Measurements from ENCODE around the gene PIH1D1.

PIH1D1 gene

DNA sequence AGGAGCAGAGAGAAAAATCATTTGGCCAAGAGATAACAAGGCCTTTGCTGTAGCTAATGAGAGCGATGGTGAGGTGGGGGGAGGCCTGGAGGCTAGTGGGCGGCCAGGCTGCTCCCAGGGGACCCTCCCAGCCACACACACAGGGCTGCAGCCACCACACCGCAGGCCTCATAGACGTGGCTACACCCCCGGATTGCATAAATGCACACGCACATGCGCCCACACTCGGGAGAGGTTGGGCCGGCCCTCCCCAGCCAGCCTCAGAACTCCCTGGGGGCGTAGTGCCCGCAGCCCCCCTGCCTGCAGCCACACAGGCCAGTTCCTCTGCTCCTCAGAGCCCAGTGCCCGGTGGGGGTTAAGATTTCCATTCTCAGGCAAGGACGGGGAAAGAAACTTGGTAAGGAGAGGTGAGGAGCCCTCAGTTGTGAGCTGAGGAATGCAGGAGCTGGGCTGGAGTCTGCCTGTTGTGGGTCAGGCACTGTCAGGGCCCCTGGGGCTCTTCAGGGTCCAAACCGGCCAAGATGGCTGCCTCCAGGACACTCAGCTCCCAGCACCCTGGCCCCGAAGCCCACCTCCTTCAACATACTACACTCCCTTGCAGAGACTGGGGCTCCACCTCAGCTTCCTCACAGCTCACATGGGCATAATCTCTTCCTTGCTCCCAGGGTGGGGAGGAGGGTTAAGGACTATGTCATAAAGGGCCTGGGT is 36.4 kb downstream of the PIH1D1 start:
- no peak for DNase-seq

DNA sequence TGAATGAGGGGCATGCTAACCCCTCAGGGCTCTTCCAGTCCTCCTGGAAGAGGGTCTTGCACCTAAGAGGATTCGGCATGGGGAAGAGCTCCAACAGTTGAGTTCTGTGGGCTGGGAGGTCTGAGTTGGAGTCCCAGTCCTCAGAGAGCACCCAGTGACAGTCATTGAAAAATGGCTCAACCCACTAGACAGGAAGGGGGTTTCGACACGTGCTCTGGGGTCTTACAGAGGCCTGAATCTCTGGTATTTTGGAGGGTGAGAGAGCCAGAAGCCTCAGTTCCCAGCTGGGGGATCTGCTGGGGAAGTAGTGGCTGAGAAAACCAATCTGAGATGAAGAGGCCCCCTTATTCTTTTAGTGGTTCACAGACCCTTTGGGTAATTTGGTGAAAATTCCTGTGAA is 37.4 kb downstream of the PIH1D1 start:
- DNase-seq = no peak

DNA sequence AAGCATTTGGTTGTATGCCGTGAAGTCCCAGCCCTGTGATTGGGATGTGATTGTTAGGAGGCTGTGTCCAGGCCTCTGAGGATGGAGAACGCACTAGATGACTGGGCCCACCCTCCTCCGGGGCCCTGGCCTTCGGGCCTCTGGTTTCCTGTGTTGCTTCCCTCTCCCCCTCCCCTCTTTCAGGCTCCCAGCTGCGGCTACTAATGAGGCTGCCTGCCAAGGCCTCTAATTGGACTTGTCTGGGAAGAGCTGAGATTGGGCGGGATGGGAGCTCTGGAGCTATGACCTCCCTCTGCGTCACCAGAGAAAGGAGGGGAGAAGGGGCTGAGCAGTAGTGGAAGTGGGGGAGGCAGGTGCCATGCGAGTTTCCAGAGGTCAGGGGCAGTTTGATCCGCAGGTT is 38.3 kb downstream of the PIH1D1 start:
- no peak for DNase-seq

DNA sequence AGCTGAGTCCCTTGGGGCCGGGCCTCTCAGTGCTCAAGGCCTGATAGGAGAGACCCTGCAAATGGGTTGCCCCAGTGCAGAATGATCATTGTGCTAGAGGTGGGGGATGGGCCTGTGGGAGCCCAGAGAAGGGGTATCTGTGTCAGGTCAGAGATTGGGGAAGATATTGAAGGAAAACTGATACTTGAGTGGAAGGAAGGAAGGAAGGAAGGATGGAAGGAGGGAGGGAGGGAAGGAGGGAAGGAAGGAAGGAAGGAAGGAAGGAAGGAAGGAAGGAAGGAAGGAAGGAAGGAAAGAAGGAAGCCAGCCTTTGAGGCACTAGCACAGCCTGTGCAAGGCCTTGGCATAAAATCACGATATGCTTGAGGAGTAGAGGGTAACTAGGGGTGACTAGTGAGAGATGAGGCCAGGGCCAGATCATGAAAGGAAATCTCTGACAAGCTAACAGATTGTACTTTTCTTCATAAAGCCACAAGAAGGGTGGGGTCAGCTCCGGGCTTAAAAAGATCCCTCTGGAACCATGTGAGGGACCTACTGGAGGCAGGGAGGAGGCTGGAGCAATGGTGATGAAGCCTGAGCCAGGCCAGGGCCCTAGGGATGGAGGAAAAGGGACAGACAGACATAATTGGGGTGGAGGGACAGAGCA is 39.8 kb downstream of the PIH1D1 start:
- no peak for DNase-seq

DNA sequence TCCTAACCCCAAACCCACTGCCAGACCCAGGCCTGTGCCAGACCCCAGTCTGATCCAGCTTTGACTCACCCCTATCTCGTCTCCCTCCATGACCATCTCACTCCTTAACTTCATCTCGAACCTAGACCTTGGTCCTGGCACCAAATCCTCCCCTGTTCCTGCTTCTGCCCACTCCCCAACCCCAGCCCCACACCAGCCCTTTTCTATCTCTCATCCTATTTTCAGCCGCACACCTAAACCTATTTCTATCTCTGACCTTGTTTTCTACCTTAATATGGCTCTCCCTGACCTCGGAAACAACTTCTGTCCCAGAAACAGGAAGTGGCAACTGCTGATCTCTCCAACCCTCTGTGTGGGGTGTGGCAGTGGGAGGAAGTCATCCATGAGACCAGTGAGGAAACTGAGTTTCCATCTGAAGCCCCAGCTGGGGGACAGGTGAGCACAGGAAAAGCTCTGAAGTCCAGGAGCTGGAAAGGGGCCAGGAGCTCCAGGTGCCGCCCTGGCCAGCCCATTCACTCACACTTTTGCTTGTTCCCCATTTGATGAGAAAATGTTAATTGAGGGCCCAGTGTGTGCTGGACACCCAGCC is 42.1 kb downstream of the PIH1D1 start:
- DNase-seq = peak; percentile 56 to 68

DNA sequence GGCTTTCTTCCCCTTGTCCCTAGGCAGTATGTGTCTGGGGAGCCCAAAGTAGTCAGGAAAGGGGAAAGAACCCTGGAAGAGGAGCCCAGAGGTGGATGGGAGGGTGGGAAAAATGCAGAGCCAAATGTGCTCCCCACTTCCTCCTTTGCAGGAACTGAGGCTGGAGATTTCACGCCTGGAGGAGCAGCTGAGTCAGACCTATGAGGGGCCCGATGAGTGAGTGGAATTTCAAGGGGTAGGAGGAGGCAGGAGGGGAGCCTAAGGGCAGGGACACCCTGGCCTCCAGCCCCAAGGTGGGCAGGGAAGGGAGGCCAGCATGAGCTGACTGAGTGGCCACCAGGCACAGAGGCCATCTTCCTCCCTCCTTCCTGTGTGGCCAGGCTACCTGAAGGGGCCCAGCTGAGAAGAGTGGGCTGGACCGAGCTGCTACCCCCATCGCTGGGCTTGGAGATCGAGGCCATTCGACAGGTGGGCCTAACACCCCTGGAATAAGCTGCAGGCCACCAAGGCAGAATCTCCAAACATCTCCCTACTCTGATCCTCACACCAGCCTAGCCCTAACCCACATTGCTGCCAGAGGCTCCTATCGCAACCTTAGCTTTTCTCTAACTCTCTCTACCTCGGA is 42.7 kb downstream of the PIH1D1 start:
- DNase-seq = no peak

DNA sequence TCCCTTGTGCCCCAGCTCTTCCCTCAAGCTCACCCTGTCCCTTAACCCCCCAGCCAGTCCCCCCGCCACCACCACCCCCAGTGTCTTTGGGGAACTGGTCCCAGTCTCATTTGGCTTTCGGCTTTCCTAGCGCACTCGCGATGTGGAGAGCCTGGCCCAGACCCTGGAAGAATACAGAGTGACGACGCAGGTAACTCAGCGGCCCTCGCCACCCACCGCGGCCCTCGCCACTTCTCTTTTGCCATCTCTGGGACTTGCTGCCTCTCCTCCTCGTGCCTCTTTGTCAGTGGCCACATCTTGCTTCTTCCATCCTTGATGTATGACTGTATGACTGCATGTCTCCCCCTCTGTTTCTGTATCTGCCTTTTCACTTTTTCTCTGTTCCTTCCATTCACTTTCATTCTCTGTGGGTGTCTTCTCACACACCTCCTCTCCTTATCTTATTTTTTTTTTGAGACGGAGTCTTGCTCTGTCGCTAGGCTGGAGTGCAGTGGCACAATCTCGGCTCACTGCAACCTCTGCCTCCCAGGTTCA is 44.1 kb downstream of the PIH1D1 start:
- DNase-seq = no peak

DNA sequence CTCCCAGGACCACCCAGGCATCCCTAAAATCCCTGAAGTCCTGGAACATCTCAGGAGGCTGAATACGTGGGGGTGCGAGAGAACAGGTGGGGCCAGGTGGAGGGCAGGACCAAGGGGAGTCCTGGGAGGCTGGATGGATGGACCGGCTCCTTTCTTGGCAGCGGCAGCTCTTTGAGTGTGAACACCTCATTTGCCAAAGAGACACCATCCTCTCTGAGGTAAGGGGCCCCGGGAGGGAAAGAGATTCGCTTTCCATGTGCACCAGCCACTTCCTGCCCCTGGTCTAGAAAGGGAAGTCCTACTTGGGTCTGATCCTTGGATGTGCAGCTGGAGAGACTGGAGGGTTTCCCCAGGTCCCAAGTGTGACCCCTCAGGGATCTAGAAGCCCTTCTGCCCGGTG is 44.5 kb downstream of the PIH1D1 start:
- DNase-seq = no peak

DNA sequence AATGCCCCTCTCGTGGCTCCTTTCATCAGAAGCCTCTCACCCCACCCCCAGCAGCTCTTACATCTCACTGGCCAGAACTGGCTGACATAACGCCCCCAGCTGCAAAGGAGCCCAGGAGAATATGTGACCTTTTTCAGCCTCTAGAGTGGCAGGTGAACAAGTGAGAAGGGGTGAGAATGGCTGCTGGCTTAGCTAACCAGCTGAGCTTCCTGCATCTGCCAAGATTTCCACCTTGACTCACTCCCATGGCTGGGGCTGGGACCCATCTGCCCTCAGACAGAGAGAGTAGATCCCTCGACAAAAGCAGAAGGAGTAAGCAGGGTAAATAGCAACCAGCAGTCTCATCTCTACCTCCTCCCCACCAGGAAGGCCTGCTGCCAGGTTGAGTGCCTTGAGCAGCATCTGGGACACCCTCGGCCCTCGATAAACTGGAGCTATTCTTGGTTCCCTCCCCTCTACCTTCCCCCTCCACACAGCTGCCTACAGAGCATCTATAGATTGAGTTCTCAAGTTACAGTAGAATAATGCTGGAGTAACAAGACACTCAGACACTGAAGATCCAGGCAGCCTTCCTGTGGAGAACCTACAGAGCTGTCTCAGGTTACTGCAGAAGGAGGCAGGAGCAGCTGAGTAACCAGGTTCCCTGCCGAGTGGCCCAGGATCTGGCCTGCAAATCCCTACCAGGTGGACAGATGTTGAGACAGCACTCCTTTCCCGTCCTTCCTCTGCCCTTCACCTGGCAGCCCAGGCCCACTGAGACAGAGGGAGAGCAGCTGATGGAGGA is 48.0 kb downstream of the PIH1D1 start:
- DNase-seq = no peak

DNA sequence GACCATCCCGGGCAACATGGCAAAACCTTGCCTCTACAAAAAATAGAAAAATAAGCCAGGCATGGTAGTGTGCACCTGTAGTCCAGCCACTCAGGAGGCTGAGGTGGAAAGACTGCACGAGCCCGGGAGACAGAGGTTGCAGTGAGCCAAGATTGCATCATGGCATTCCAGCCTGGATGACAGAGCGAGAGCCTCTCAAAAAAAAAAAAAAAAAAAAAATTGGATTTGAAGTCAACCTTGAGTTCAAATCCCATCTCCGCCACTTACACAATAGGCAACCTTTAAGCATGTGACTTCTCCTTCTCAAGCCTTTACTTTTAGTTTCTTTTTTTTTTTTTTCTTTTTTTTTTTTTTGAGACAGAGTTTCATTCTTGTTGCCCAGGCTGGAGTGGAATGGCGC is 51.6 kb downstream of the PIH1D1 start:
- DNase-seq = no peak

DNA sequence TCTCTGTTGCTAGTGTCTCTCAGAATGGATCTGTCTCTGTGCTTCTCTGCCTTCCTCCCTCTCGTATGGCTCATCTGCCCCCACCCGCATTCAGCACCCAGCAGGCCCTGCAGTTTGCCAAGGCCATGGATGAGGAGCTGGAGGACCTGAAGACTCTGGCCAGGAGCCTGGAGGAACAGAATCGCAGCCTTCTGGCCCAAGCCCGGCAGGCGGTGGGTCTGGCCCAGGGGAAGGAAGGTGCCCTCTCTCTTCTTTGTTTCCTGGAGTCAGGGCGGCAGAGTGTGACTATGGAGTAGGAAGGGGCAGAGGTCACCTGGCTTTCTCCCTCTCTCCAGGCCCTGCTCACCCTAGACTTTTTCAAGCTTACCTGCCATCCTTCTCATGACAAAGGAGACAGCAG is 52.7 kb downstream of the PIH1D1 start:
- no peak for DNase-seq

DNA sequence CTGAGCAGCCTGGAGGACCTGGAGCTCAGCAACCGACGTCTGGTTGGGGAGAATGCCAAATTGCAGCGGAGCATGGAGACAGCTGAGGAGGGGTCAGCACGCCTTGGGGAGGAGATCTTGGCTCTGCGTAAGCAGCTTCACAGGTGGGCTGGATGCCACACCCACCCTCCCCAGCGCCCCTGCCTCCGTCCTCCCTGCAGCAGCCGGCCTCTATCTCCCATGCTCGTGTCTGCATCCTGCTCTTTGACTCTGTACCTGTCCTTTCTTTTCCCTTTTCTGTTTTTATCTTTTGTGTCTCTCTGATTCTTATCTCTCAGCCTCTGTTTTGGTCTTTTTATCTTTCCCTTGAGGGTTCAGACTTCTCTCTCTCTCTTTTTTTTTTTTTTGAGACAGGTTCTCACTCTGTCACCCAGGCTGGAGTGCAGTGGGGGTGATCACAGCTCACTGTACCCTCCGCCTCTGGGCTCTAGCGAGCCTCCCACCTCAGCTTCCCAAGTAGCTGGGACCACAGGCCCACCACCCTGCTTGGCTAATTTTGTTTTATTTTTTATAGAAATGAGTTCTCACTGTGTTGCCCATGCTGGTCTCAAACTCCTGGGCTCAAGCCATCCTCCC is 53.5 kb downstream of the PIH1D1 start:
- DNase-seq = no peak

DNA sequence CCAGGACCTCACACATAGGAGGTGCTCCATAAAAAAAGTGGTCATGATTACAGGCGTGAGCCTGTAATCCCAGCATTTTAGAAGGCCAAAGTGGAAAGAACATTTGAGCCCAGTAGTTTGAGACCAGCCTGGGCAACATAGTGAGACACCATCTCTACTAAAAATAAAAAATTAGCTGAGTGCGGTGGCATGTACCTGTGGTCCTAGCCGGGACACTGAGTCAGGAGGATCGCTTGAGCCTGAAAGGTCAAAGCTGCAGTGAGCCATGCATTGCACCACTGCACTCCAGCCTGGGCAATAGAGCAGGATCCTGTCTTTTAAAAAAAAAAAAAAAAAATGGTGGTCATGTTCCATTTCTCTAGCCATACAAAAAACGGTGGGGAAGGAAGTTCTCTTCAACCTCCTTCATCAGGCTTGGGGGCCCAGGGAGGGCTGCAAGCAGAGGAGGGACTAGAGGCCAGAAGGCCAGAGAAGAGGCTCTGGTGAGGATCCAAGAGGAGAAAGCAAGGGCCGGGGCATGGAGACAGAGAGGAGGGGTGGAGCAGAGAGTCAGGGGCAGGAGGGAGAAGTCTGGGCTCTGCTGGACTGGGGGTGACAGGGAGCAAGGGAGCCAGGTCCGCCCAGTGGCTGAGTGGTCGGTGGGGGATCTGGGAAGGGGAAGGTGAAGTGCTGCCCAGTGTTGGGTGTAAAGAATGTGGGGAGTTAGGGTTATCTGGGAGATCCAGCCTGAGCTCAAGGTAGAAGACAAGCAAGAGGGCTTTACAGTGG is 54.7 kb downstream of the PIH1D1 start:
- DNase-seq = no peak

Measured in AML-193 (cell line).